Left ventricle myocardium inferior (tissue), 1 donor: ENCODE results near the gene NHERF1. TPM values are rescaled to one million over a fixed set of nuclear protein-coding genes. Genes with fewer than 3 reads are reported as not detected.
A peak's percentile ranks its signal among the peaks of the same experiment; 100 is the strongest.

ENCODE experiments used
- DNase-seq: peaks from one replicate; pipeline ENCODE4 v3.0.0-alpha.2; 2020
- H3K27ac ChIP-seq: fragments of 200-600 bp; replicated peaks from 2 replicates; pipeline ENCODE4 v1.8.0; 2021
- H3K27me3 ChIP-seq: fragments of 200-600 bp; 2 replicates; pipeline ENCODE4 v1.8.0; 2021; ENCODE audit warnings: low read depth
- H3K36me3 ChIP-seq: fragments of 200-600 bp; 2 replicates; pipeline ENCODE4 v1.8.0; 2021
- H3K4me1 ChIP-seq: fragments of 200-600 bp; 2 replicates; pipeline ENCODE4 v1.8.0; 2021
- H3K4me3 ChIP-seq: fragments of 200-600 bp; 2 replicates; pipeline ENCODE4 v1.8.0; 2021; ENCODE audit warnings: mild to moderate bottlenecking, moderate library complexity
- H3K9me3 ChIP-seq: fragments of 200-600 bp; replicated peaks from 2 replicates; pipeline ENCODE4 v1.8.0; 2021
- CTCF ChIP-seq: fragments of 200-600 bp; IDR thresholded peaks from 2 replicates; pipeline ENCODE4 v1.8.0; 2021; ENCODE audit warnings: antibody characterized with exemption, mild to moderate bottlenecking, borderline replicate concordance
- intact Hi-C: fragments of 100-400 bp; cut with micrococcal nuclease; formaldehyde crosslinking; loops from one replicate; pipeline ENCODE4 v1.11.0; 2022
- total RNA-seq: library from RNA; stranded (reverse); fragmentation: NEBNext Ultra II Directional; extraction: Animal tissue kit (Norgen Biotek cat#: 25700); gene quantifications from one replicate; pipeline ENCODE4 v1.2.1, GENCODE V29; 2021
- donor health status: DM: no; HTN: yes; CAD: no; lungs with severe emphysema.

NHERF1 gene
- total RNA-seq, 1 donor from 2014 or later: 11.3 TPM

GRCh38 chr17:74763565-74764387 is 15.3 kb downstream of the NHERF1 start:
- H3K27ac ChIP-seq: peak overlapping the region; percentile 78
- DNase-seq: no peak
- intact Hi-C loops: no loop called here
- no peaks in the 10 kb centered on the region for H3K27me3 ChIP-seq
- no peak overlapping the region for H3K4me3 ChIP-seq
- no peak for TF ChIP-seq CTCF
- H3K36me3 ChIP-seq: no peaks in the 10 kb centered on the region
- H3K9me3 ChIP-seq: no peaks in the 10 kb centered on the region
- H3K4me1 ChIP-seq: peaks cover 85% of the 10 kb centered on the region

GRCh38 chr17:74764751-74765286 is 16.4 kb downstream of the NHERF1 start:
- Histone ChIP-seq H3K36me3 (no peaks in the 10 kb centered on the region), H3K9me3 (no peaks in the 10 kb centered on the region), H3K4me3 (no peak overlapping the region), H3K27ac (peak overlapping the region; percentile 27), H3K27me3 (no peaks in the 10 kb centered on the region), H3K4me1 (peaks cover 85% of the 10 kb centered on the region)
- intact Hi-C loops: no loop called here
- no peak for TF ChIP-seq CTCF
- no peak for DNase-seq

GRCh38 chr17:74766413-74766812 is 18.0 kb downstream of the NHERF1 start:
- intact Hi-C loops: no loop called here
- Histone ChIP-seq H3K27me3 (no peaks in the 10 kb centered on the region), H3K4me1 (peaks cover 80% of the 10 kb centered on the region), H3K36me3 (peaks cover 7% of the 10 kb centered on the region), H3K9me3 (no peaks in the 10 kb centered on the region), H3K4me3 (no peak overlapping the region), H3K27ac (peak overlapping the region; percentile 89)
- TF ChIP-seq CTCF: no peak
- no peak for DNase-seq

- DNase-seq: no peak
- Histone ChIP-seq H3K27ac (peak overlapping the region; percentile 89), H3K36me3 (peaks cover 14% of the 10 kb centered on the region), H3K4me3 (no peak overlapping the region), H3K9me3 (no peaks in the 10 kb centered on the region), H3K4me1 (peaks cover 73% of the 10 kb centered on the region), H3K27me3 (no peaks in the 10 kb centered on the region)
- intact Hi-C loops: no loop called here
- no peak for TF ChIP-seq CTCF
Measured at GRCh38 chr17:74767111-74767516, 18.7 kb downstream of the NHERF1 start.

- Histone ChIP-seq H3K27me3 (no peaks in the 10 kb centered on the region), H3K4me3 (peak overlapping the region; percentile 9), H3K36me3 (peaks cover 25% of the 10 kb centered on the region), H3K27ac (peak overlapping the region; percentile 89), H3K9me3 (no peaks in the 10 kb centered on the region), H3K4me1 (peaks cover 62% of the 10 kb centered on the region)
- TF ChIP-seq CTCF: no peak
- DNase-seq: peak; percentile 84
- intact Hi-C loops: no loop called here
Measured at GRCh38 chr17:74768069-74768762, 19.8 kb downstream of the NHERF1 start.
